HT1080 (cell line): ENCODE measurements around the gene ZDHHC11. TPM values are rescaled to one million over a fixed set of nuclear protein-coding genes. Genes with fewer than 3 reads are reported as not detected.
"Not testable (repeated sequence)": the region's sequence is repeated elsewhere in the genome, so short reads cannot be mapped to it uniquely, and the experiment has no call there.

Experiments used
- DNase-seq: peaks from one replicate; pipeline ENCODE4 v3.0.0-alpha.2; 2015; ENCODE audit warnings: low read depth
- total RNA-seq: library from RNA; depleted of rRNA; stranded (reverse); fragments of >200 nt; shearing (Covaris generic); gene quantifications from 2 replicates; pipeline ENCODE4 v1.2.3, GENCODE V29; 2014

The ZDHHC11 gene
- total RNA-seq, 1 experiment from 2014 or later: 6.9 TPM

DNA sequence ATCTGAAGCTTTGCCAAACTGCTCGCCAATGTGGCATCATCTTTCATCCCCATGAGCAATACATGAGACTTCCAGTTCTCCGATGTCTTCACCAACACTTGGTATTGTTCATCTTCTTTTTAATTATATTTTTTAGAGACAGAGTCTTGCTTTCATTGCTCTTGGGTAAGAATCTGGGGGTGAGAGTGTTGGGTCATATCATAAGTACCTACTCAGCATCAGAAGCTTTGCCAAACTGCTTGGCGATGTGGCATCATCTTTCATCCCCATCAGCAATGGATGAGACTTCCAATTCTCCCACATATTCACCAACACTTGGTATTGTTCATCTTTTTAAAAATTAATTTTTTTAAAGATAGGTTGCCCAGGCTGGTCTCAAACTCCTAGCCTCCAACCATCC is 35.3 kb downstream of the ZDHHC11 start:
- DNase-seq: no peak

DNA sequence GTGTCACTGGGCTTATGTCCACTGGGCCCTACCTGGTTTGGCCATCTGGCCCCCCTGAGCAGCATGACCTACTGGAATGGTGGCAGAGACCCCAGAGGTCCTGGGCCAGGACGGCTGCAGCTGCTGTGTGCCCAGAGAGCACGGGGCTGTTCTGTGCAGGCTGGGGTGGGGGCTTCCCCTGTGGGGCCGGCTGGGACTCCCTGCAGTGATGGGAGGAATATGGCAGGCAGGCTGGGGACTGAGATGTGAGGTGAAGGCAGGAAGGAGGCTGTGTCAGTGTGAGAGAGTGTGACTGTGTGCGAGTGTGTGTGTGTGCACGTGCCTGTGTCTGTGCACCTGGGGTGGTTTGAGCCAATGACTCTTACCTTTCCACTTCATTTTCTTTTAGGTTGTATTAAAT is 37.2 kb downstream of the ZDHHC11 start:
- not testable (repeated sequence) for DNase-seq

DNA sequence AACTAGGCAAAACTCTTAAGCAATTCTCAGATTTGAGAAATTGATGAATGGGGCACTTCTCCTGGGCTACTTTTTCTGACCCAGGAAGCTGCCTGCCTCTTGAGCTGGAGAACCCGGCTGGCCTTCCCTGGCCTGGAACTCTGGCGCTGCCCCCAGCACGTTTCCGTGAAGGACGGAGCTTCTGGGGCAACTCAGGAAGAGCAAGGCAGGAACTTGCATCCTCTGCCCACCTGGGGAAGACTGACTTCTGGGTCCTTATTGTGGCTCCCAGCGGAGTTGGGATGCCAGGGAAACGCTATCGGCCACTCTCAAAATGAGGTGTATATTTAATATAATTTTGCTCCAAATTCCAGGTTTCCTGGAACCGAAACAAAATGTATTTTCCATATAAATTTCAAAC is 39.4 kb downstream of the ZDHHC11 start:
- DNase-seq: peak; percentile 31

DNA sequence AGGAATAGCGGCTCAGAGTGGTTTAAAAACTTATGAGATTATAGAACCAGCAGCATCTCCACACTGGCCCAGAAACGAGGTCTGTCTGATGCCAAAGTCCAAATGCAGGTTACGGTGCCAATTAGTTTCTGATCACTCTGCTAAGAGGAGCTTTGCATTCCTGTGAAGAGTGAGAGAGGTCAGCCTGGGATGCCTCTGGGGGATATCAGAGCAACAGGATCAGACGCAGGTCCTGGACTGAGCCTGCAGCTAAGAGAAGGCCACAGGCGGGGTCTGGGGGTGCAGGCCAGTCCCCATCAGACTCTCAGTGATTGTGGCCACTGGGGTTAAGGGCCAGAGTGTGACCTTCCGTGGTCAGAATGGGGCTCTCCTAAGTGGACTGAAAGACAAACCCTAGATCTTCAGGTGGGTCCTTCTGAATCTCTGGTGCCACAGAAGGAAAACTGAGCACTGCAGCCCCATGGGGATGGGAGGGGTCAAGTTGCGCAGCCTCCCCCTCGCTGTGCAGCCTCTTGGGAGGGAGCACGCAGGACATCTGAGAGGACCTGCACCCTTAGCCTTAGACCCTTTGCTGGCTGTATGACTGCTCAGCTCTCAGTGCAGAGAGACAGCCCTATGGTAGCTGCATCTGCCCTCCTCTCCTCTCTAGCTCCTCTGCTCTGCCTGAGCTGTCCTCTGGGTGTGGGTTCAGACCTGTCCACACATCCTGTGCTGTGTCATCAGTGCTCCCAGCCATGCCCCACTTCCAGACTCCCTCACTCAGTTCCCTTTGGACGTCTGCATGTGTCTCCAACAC is 42.9 kb downstream of the ZDHHC11 start:
- DNase-seq: not testable (repeated sequence)

DNA sequence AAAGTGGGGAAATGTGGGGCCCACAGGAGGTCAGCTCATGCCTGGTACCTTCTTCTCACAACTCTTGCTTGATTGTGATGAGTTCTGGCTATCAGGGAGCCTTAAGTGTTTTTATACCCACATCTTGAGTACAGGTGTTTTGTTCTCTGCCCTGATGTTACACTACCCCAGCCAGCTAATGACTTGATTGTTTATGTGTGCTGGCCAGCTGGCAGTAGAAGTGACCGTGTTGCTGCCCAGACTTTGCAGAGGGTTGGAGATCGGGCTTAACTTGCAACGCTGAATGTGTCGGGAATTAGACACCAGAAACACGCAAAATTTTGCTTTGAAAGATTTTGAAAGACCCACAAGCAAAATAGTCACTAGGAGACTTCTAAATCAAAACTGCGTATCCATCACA is 49.3 kb downstream of the ZDHHC11 start:
- DNase-seq: no peak

DNA sequence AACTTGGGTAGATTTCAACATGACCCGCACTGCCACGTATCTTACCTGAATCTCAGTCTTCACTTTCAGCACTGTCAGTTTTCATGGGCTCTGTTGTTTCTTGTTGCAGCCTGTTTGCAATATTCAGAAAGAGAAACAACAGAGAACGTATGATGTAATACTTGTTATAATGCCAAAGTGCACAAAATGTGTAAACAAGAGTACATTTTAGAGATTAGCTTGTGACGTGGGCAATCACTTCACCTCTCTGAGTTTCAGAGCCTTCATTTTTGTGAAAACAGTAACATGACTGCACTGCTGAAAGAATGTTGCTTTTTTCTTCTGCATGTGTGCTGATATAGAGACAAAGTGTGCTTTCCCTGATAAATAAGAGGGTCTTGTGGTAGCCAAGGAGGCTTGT is 49.7 kb downstream of the ZDHHC11 start:
- DNase-seq: not testable (repeated sequence)

DNA sequence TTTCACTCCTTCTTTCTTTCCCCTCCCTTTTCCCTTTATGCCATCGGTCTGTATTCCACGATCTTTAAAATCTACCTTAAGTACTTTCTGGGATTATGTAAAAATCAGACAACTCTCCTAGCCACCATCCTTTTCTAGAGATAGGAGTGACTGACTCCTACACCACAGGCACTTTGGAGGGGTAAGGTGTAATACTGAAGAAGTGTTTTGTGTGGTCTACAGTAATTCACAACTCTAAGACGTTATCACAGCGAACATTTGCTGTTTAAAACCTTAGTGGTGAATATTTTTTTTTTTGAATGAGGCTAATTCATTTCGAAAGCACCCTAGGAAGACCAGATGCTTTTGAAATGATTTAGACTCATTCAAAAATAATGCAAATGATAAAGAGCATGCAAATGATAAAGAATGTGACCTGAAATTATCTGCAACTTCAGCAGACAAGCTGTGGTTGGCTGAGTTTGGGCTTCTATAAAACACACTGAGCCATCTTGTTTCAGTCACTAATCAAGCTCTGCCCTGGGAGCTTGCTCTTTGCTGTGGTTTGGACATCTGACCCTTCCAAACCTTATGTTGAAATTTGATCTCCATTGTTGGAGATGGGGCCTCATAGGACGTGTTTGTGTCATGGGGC is 52.2 kb downstream of the ZDHHC11 start:
- DNase-seq: not testable (repeated sequence)

DNA sequence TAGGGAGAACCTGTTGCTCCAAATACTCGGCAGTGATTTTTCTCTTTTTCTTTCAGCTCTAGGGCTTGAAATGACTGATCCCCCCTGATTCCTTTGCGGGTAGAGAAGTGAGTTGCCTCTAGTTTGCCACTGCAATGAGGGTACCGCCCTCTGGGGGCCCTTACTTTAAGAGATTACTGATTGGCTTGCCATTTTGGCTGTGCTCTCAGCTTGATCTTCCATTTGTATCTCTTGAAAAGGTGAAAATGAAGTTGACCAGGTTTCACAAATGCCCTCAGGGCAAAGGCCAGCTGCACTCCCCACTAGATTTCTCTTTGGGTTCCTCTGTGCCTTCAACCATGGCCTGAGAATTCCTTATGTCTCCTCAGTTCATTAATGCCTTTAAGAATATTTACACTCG is 52.8 kb downstream of the ZDHHC11 start:
- not testable (repeated sequence) for DNase-seq

DNA sequence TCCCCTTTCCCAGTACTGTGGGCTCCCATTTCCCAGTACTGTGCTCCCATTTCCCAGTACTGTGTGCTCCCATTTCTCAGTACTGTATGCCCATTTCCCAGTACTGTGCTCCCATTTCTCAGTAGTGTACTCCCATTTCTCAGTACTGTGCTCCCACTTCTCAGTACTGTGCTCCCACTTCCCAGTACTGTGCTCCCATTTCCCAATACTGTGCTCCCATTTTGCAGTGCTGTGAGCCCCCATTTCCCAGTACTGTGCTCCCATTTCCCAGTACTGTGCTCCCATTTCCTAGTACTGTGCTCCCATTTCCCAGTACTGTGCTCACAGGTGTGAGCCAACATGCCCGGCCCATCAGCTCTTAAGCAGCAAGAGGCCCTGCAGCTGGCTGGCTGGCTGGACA is 54.9 kb downstream of the ZDHHC11 start:
- DNase-seq: not testable (repeated sequence)

DNA sequence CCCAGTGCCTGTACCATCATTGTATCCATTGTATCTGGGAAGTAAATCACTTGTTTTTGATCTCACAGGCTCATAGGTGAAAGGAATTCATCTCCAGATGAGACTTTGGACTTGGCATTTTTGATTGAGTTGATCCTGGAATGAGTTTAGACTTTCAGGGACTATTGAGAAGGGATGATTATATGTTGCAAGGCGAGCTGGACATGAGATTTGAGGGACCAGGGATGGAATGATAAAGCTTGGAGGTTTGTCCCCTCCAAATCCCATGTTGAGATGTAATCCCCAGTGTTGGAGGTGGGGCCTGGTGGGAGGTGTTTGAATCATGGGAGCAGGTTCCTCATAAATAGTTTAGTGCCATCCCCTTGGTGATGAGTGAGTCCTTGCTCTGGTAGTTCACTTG is 55.8 kb downstream of the ZDHHC11 start:
- DNase-seq: not testable (repeated sequence)

DNA sequence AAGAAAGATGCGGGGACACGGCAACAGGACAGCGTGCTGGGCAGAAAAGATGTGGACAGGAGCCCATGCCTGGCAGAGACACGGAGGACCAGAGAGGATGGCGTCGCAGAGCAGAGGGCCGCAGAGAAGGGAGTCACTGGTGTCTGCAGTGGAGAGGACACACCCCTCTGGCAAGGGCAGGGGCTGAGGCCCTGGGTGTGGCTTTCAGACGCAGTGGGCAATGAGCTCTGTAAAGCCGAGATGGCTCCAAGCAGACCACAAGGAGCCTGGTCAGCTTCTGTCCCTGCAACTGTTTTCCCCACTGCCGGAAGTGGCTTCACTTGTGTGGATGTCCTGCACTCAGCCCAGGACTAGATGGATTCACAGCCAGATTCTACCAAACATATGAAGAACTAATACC is 62.1 kb downstream of the ZDHHC11 start:
- DNase-seq: not testable (repeated sequence)

DNA sequence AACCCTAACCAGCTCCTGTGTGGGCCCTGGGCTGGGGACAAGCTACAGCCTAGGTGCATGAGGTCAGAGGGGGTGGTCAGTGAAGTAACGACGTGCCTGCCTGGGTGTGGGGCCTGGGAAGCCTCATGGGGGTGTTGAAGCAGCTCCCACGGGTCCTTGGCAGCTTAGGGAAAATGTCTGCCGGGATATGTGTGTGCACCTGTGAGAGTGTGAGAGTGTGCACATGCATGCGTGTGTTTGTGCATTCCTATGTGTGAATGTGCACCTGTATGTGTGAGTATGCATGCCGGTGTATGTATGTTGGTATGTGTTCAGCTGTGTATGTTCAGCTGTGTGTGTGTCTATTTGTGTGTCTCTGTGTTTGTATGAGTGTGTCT is 62.9 kb downstream of the ZDHHC11 start:
- DNase-seq: not testable (repeated sequence)

DNA sequence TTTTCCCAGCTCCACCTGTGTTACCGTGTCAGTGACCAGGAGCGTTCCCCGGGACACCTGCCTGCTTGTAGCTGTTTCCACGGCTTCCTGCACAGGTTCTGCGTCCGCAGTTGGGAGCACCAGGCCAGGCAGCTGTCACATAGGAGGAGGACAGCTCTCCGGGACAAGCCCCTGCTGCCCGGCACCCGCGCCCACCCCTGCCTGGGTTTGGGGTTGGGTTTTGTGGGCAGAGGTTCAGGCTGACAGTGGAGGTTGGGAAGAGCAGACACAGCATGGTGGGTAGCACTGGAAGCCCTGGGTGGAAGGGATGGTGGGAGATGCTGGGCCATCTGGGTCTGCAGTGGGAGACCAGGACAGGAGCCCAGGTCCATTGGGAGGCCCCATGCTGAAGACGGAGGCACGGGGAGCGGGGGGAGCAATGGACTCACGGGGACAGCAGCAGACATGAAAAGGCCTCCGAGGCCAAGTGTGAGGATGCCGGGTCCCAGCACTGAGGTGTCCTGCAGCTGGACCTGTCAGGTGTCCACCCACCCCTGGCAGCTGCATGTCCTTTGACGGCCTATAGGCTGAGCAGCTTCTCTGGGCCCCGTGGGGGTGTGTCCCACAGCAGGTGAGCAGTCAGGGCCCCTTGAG is 63.4 kb downstream of the ZDHHC11 start:
- not testable (repeated sequence) for DNase-seq

DNA sequence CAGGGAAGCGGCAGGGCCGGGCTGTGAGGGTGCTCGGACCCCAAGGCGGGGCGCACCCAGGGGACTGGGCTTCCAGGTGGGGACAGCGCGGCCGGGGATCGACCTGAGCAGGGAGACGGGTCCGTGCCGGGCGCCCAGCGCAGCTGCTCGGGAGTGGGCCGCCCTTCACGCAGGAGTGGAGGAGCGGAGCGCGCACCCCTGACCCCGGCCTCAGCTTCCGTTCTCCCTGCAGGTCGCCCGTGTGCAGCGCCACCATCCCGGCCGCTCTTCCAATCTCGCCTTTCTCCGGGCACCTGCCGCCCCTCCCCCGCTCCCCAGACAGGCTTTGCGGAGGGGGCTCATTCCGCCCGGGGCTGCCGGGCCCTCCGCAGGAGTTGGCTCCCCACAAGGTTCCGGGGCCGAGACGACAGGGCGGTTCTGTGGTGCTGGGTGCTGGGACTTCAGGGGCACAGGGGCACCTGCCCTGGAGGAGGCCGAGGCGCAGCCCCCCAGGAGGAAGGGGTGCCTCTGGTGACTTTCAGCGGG is 65.5 kb downstream of the ZDHHC11 start:
- DNase-seq: not testable (repeated sequence)

DNA sequence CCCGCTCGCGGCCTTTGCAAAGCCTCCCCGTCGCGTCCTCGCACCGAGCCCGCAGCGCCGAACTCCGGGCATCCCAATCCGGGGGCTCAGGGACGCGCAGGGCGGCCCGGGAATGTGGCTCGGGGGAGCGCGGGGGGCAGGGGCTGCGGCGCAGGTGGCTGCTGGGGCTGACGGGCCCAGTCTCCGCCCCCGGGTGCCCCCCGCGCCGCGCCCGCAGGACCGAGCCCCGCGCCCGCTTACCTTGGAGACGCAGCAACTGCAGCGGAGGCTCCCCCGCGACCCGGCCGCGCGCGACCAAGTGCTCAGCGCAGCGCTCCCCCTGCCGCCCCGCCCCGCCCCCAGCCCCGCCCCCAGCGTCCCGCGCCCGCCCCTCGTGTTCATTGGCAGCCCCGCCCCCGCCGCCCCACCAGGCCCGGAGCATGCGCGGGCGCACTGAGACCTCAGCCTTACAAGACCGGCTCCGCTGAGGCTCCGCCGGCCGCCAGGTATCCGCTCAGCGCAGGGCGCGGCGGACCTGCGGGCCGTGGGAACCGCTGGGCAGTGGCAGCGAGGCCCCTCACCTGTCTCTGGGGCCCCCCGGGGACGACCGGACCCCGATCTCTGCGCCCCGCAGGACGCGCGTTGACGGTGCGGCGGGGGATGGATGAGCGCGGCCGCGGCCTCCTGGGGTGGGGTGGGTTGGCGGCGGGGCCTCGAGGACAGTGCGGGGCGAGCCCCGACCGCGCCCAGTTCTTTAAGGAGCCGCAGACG is 66.2 kb downstream of the ZDHHC11 start, which contains the start of gene ZDHHC11B:
ZDHHC11B (minus strand) TSS at position 302 of the 750 bp plus-strand sequence. CDS start 17,810 bp downstream, outside the sequence.
- DNase-seq: peak; percentile 60

DNA sequence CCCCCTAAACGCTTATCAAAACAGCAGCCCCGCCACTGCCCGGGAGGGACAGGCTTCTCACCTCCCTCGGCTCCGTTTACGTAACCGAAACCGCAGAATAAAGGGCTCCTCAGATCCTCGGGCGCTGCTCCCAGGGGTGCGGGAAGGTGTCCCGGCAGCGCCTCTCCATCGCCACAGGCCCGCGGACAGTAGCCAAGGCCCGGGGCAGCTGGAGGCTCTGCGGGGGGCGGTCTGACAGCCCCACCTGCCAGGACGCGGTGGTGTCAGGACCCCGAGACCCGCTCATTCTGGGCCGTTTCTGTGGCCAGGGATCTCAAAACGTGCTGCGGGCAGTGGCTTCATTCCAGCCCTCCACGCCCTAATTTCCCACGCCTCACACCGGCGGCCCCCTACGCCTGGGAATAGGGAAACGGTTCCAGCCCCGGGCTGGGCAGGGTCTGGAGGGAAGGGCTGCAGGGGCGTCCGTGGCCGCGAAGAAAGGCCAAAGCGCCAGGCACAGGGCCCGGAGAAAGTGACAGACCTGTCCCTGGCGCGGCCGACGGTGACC is 66.8 kb downstream of the ZDHHC11 start:
- peak; percentile 23 for DNase-seq

DNA sequence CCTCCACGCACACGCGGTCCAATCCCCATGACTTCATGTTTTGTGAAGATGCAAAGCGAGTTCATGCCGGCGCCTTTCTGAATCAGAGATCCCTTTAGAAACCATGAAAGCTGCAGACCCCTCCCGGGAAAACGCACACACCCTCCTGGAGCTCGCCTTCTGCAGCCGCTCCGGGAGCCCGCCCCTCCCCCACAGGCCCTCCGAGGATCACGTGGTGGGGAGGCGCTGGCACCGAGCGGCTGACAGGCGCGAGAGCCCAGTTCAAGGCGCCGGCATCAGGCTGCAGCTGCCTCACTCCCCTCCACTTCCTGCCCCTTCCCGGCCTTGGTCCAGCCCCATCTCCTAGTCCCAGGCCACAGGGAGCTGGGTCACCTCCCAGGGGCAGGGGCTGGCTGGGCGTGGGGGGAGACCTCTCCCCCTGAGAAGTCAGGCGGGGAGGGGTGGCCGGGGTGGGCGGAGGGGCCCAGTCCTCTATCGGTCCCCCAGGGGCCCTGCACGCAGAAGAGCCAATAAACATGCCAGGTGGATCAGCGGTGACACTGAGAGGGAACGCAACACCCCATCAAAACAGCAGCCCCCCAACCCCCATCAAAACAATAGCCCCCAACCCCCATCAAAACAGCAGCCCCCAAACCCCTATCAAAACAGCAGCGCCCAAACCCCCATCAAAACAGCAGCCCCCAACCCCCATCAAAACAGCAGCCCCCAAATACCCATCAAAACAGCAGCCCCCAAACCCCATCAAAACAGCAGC is 67.6 kb downstream of the ZDHHC11 start:
- DNase-seq: not testable (repeated sequence)

DNA sequence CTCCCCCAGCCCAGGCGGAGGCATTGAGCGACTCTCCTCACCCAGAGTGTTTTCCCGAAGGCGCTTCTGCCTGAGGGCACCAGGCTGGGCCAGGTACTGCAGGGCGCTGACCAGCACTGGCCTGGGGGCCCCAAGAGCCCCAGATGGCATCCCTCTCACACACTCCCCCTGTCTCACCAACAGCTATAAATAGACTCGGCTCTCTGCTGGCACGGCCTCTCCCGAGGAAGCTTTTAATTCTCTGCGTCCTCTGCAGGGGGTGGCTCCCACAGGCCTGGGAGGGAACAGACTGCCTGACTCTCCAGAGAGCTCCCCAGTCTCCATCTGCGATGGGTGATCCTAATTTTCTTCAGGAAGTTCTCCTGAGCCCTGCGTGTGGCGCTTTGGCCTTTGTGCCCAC is 68.4 kb downstream of the ZDHHC11 start:
- DNase-seq: not testable (repeated sequence)

DNA sequence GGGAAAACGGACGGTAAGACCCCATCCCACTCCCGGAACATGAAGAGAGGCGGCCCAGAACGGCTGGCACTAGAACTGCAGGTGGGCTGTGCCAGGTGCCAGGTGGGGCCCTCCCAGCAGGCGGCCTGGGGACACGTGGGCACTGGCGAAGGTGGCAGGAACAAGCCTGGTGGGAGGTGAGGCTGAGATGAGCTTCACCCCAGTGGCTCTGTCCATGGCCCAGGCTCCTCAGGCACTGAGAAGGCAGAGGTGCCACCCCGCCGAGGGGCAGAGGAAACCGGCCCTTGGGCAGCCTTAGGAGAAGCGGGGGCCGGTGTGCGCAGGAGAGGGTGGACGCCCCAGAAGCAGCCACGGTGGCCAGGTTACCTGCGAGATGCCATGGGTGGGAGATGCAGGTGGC is 70.2 kb downstream of the ZDHHC11 start:
- DNase-seq: not testable (repeated sequence)

DNA sequence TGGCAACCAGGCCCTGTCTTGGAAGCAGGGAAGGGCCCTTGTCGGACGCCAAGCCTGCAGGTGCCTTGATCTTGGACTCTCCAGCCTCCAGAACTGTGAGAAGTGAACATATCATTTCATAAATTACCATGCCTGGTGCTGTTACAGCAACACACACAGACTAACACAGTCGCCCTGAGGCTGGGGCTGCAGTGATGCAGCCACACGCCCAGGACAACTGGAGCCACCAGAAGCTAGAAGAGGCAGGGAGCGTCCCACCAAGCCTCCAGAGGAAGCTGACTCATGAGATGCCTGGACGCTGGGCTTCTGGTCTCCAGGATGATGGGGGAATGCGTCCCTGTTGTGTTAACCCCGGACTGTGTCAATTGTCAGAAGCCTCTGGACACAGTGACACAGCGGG is 71.8 kb downstream of the ZDHHC11 start:
- not testable (repeated sequence) for DNase-seq
